Ovary (tissue), 9 donors: ENCODE results near the gene TYMP. TPM values are rescaled to one million over a fixed set of nuclear protein-coding genes. Genes with fewer than 3 reads are reported as not detected.

Experiments
- DNase-seq, 5 donors: peaks; one replicate each; pipeline ENCODE4 v3.0.0-alpha.2; 2019 to 2020
- H3K27ac ChIP-seq, 2 donors: fragments of 200-600 bp; one replicate each; pipeline versions ENCODE4 v1.5.1 to v1.8.0; 2019 to 2022
- H3K27me3 ChIP-seq: fragments of 200-600 bp; one replicate; pipeline ENCODE4 v1.8.0; 2022
- H3K36me3 ChIP-seq: fragments of 200-600 bp; sonication (generic); one replicate; pipeline ENCODE4 v1.5.1; 2019
- H3K4me1 ChIP-seq: one replicate; pipeline ENCODE4 v1.8.1; 2013; ENCODE audit warnings: mild to moderate bottlenecking, moderate library complexity; ENCODE audit not compliant: insufficient read depth
- H3K4me3 ChIP-seq: fragments of 200-600 bp; sonication (generic); one replicate; pipeline ENCODE4 v1.5.1; 2017
- H3K9me3 ChIP-seq, 2 donors: fragments of 200-600 bp in 1 of 2; sonication (generic) in 1 of 2; one replicate each; pipeline versions ENCODE4 v1.5.1 to v1.8.1; 2013 to 2019; ENCODE audit warnings: mild to moderate bottlenecking in 1 of 2, moderate library complexity in 1 of 2
- CTCF ChIP-seq, 3 donors: fragments of 450-650 bp in 2 of 3; fragments of 200-600 bp in 1 of 3; IDR thresholded peaks; one replicate each; pipeline versions ENCODE4 v1.5.1 to v1.8.0; 2016 to 2022; ENCODE audit warnings: antibody characterized with exemption in 3 of 3, mild to moderate bottlenecking in 1 of 3
- EP300 ChIP-seq: sonication (generic); formaldehyde crosslinking; IDR thresholded peaks from one replicate; pipeline ENCODE4 v1.6.1; 2017; ENCODE audit warnings: antibody characterized with exemption
- POLR2A ChIP-seq: fragments of 450-650 bp; IDR thresholded peaks from one replicate; pipeline ENCODE4 v1.6.1; 2017; ENCODE audit warnings: antibody characterized with exemption, mild to moderate bottlenecking, moderate library complexity
- WGBS, 3 donors: extraction: QIAGEN DNeasy Blood & Tissue Kit in 1 of 3; methylation state at CpG; one replicate each; pipeline versions ENCODE4 v1.1.5 to v1.1.7; 2013 to 2017; 5-methylcytosine and 5-hydroxymethylcytosine counted together
- intact Hi-C, 4 donors: fragments of 100-400 bp; cut with DNase I; formaldehyde crosslinking; loops; one replicate each; pipeline versions ENCODE4 v1.11.0 to v1.15.1; 2022 to 2023
- polyA plus RNA-seq, 2 donors: library from polyadenylated mRNA; stranded (reverse); fragments of 200-250 nt in 1 of 2; fragments of 350-450 nt in 1 of 2; fragmentation: Illumina TruSeq in 1 of 2; extraction: RNeasy Lipid Tissue Mini Kit (QIAGEN cat#74804) in 1 of 2; gene quantifications; one replicate each; pipeline ENCODE4 v1.2.3, GENCODE V29; 2013 to 2014
- total RNA-seq, 7 donors: library from RNA; depleted of rRNA in 2 of 7; stranded (reverse); fragments of >200 nt in 2 of 7; fragmentation: NEBNext Ultra II Directional in 3 of 7; extraction: Animal tissue kit (Norgen Biotek cat#: 25700) in 3 of 7; gene quantifications; one replicate each; pipeline versions ENCODE4 v1.1.0 to v1.2.4, GENCODE V29; 2016 to 2023
- donor health status: DM: no; HTN: no; CAD: no; lungs with moderate emphysema.
- donor health status: DM: no; HTN: no; CAD: no.
- donor health status: Bipolar disorder and iron deficiency.
- donor health status: DM: yes; HTN: yes; CAD: no.
- donor health status: DM: no; HTN: no; CAD: no.
- donor health status: DM: yes; HTN: yes; CAD: no.

Gene TYMP
- total and polyA plus RNA-seq, 9 donors: 2.7 to 72.4 (median 14.8) TPM

- no peaks in the 10 kb centered on the region for H3K27me3 ChIP-seq
- TF ChIP-seq POLR2A (no peak), EP300 (no peak), CTCF (IDR thresholded peaks at IDR 0.05) (no peak)
- H3K27ac ChIP-seq: no peak overlapping the region
- intact Hi-C loops: no loop called here
- H3K4me3 ChIP-seq: no peak overlapping the region
- WGBS, 3 donors: 85 to 96% (median 88%) methylated on average over 13 of the region's 13 CpGs
- no peak for DNase-seq
- H3K36me3 ChIP-seq: no peaks in the 10 kb centered on the region
- no peaks in the 10 kb centered on the region for H3K9me3 ChIP-seq
- no peaks in the 10 kb centered on the region for H3K4me1 ChIP-seq
Observed at GRCh38 chr22:50569896-50570535, 40.2 kb upstream of the TYMP start.

GRCh38 chr22:50569041-50569459, 39.2 kb upstream of the TYMP start:
- Histone ChIP-seq H3K36me3 (no peaks in the 10 kb centered on the region), H3K27ac (no peak overlapping the region), H3K9me3 (no peaks in the 10 kb centered on the region), H3K27me3 (no peaks in the 10 kb centered on the region), H3K4me3 (no peak overlapping the region), H3K4me1 (no peaks in the 10 kb centered on the region)
- intact Hi-C loops: no loop called here
- no peak for DNase-seq
- TF ChIP-seq EP300 (no peak), POLR2A (no peak), CTCF (IDR thresholded peaks at IDR 0.05) (no peak)
- 67 to 81% (median 75%) methylated on average over 8 of the region's 8 CpGs for WGBS, 3 donors

- H3K27me3 ChIP-seq: no peaks in the 10 kb centered on the region
- DNase-seq: no peak
- H3K4me3 ChIP-seq: no peak overlapping the region
- H3K9me3 ChIP-seq: no peaks in the 10 kb centered on the region
- TF ChIP-seq CTCF (IDR thresholded peaks at IDR 0.05): no peak
- TF ChIP-seq EP300: no peak
- H3K4me1 ChIP-seq: no peaks in the 10 kb centered on the region
- no peak overlapping the region for H3K27ac ChIP-seq
- WGBS, 3 donors: 70 to 80% (median 74%) methylated on average over 7 of the region's 7 CpGs
- H3K36me3 ChIP-seq: no peaks in the 10 kb centered on the region
- intact Hi-C loops: no loop called here
Observed at GRCh38 chr22:50568626-50569025, 38.8 kb upstream of the TYMP start.

GRCh38 chr22:50567721-50568252, 38.0 kb upstream of the TYMP start:
- no peaks in the 10 kb centered on the region for H3K9me3 ChIP-seq
- H3K36me3 ChIP-seq: no peaks in the 10 kb centered on the region
- no peaks in the 10 kb centered on the region for H3K27me3 ChIP-seq
- no peak overlapping the region for H3K27ac ChIP-seq
- no peak overlapping the region for H3K4me3 ChIP-seq
- peaks cover 4% of the 10 kb centered on the region for H3K4me1 ChIP-seq
- DNase-seq: no peak
- 86 to 87% (median 87%) methylated on average over 7 of the region's 7 CpGs for WGBS, 3 donors
- TF ChIP-seq CTCF (IDR thresholded peaks at IDR 0.05) (no peak), POLR2A (no peak), EP300 (no peak)
- intact Hi-C loops: no loop called here
